Upper lobe of left lung (tissue), 6 donors: Measurements from ENCODE around the gene FAM204A. TPM values are rescaled to one million over a fixed set of nuclear protein-coding genes. Genes with fewer than 3 reads are reported as not detected.

Experiments
- ATAC-seq, 2 donors: fragments of 200-7000 bp; cut with Tn5 transposase; one replicate each; pipeline ENCODE4 v1.9.1; 2022; ENCODE audit warnings: mild to moderate bottlenecking in 2 of 2, moderate library complexity in 2 of 2; ENCODE audit not compliant: low FRiP score in 2 of 2
- DNase-seq, 2 donors: peaks; one replicate each; pipeline ENCODE4 v3.0.0-alpha.2; 2019 to 2020
- H3K27ac ChIP-seq, 4 donors: fragments of 200-600 bp; sonication (generic); one replicate each; pipeline ENCODE4 v1.5.1; 2016 to 2019
- H3K27me3 ChIP-seq, 4 donors: fragments of 200-600 bp; sonication (generic); one replicate each; pipeline ENCODE4 v1.5.1; 2017 to 2019
- H3K36me3 ChIP-seq, 4 donors: fragments of 200-600 bp; sonication (generic); one replicate each; pipeline ENCODE4 v1.5.1; 2016 to 2019
- H3K4me1 ChIP-seq, 4 donors: fragments of 200-600 bp; sonication (generic); one replicate each; pipeline ENCODE4 v1.5.1; 2018 to 2019
- H3K4me3 ChIP-seq, 4 donors: fragments of 200-600 bp; sonication (generic); one replicate each; pipeline ENCODE4 v1.5.1; 2017 to 2019; ENCODE audit warnings: mild to moderate bottlenecking in 2 of 4, moderate library complexity in 1 of 4
- H3K9me3 ChIP-seq, 4 donors: fragments of 200-600 bp; sonication (generic); one replicate each; pipeline ENCODE4 v1.5.1; 2018 to 2019
- CTCF ChIP-seq, 6 experiments: fragments of 450-650 bp in 4 of 6; fragments of 200-600 bp in 2 of 6; sonication (generic) in 2 of 6; IDR thresholded peaks; one replicate each; pipeline ENCODE4 v1.5.1; 2016 to 2019; ENCODE audit warnings: antibody characterized with exemption in 6 of 6
- EP300 ChIP-seq, 4 donors: sonication (generic); formaldehyde crosslinking; IDR thresholded peaks; one replicate each; pipeline ENCODE4 v1.5.1; 2017; ENCODE audit warnings: antibody characterized with exemption in 4 of 4, control low read depth in 2 of 4
- POLR2A ChIP-seq, 4 donors: fragments of 450-650 bp; IDR thresholded peaks; one replicate each; pipeline ENCODE4 v1.5.1; 2016 to 2017; ENCODE audit warnings: antibody characterized with exemption in 4 of 4, mild to moderate bottlenecking in 2 of 4
- POLR2AphosphoS5 ChIP-seq, 2 donors: sonication (generic); formaldehyde crosslinking; IDR thresholded peaks; one replicate each; pipeline ENCODE4 v1.5.1; 2017; ENCODE audit warnings: antibody characterized with exemption in 2 of 2
- WGBS, 2 donors: methylation state at CpG; one replicate each; pipeline ENCODE4 v1.1.5; 2017 to 2018; 5-methylcytosine and 5-hydroxymethylcytosine counted together
- total RNA-seq, 6 donors: library from RNA; depleted of rRNA in 4 of 6; stranded (reverse); fragments of >200 nt in 4 of 6; gene quantifications; one replicate each; pipeline versions ENCODE4 v1.1.0 to v1.2.1, GENCODE V29; 2016 to 2021
- donor health status: DM: no; HTN: no; CAD: no; lungs with moderate emphysema.
- donor health status: DM: no; HTN: yes; CAD: no; lungs with severe emphysema.

The FAM204A gene
- total RNA-seq, 6 donors from 2014 or later: 22.0 to 63.6 (median 44.0) TPM

GRCh38 chr10:118300320-118300719 lies 41.8 kb downstream of the FAM204A start:
- no peaks in the 10 kb centered on the region for H3K4me1 ChIP-seq
- no peak for ATAC-seq
- 94 to 96% methylated on average over 1 of the region's 1 CpG for WGBS, 2 donors
- H3K27me3 ChIP-seq: no peaks in the 10 kb centered on the region
- no peak for TF ChIP-seq CTCF (IDR thresholded peaks at IDR 0.05)
- TF ChIP-seq POLR2AphosphoS5 (IDR thresholded peaks at IDR 0.05): no peak
- no peak for TF ChIP-seq POLR2A (IDR thresholded peaks at IDR 0.05)
- no peak overlapping the region for H3K4me3 ChIP-seq
- H3K27ac ChIP-seq: no peak overlapping the region
- H3K36me3 ChIP-seq: peaks cover 0 to 7% (median under 1%) of the 10 kb centered on the region in 4 donors
- no peaks in the 10 kb centered on the region for H3K9me3 ChIP-seq
- DNase-seq: no peak

DNA sequence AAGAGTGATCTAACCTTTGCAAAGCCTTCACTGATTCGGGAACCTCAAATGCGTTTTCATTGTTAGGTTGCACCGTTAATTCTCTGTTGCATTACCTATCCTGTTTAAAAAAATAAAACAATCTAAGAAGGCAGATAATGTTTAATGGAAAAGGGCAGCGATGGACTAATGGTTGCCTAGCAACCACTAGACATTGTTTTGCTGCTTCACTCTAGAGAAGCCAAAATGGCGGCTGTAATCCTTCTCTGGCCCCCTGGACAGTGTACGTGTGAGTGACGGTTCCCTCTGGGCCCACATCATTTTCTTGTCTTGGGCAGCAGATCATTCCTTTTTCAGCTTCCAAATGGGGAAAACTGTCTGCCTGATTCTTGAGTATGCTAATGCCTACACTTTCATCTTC lies 43.3 kb downstream of the FAM204A start:
- Histone ChIP-seq H3K36me3 (no peaks in the 10 kb centered on the region), H3K4me3 (no peak overlapping the region), H3K27me3 (no peaks in the 10 kb centered on the region), H3K9me3 (no peaks in the 10 kb centered on the region), H3K4me1 (no peaks in the 10 kb centered on the region), H3K27ac (no peak overlapping the region)
- ATAC-seq: no peak
- TF ChIP-seq POLR2AphosphoS5 (IDR thresholded peaks at IDR 0.05) (no peak), EP300 (IDR thresholded peaks at IDR 0.05) (no peak)
- WGBS, 2 donors: 90 to 96% methylated on average over 7 of the region's 7 CpGs
- no peak for DNase-seq

DNA sequence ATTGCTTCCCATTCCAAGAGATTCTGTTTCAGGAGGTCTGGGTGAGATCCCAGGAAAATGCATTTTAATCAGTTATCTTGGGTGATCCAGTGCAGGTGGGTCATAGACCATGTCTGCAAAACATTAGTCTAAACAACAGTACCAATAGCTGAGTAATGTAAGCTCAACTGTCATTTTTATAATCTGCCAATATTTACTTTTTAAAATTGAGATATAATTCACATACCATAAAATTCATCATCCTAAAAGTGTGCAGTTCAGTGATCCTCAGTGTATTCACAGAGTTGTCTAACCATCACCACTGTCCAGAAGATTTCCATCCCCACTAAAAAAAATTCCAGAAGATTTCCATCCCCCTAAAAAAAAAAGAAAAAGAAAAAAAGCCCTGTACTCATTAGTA lies 51.0 kb downstream of the FAM204A start:
- TF ChIP-seq CTCF (IDR thresholded peaks at IDR 0.05): no peak
- TF ChIP-seq POLR2A (IDR thresholded peaks at IDR 0.05): no peak
- Histone ChIP-seq H3K27me3 (no peaks in the 10 kb centered on the region), H3K9me3 (no peaks in the 10 kb centered on the region), H3K4me3 (no peak overlapping the region), H3K36me3 (no peaks in the 10 kb centered on the region), H3K4me1 (no peaks in the 10 kb centered on the region), H3K27ac (no peak overlapping the region)
- DNase-seq (no peak), ATAC-seq (no peak)

- TF ChIP-seq EP300 (IDR thresholded peaks at IDR 0.05) (no peak), CTCF (IDR thresholded peaks at IDR 0.05) (no peak), POLR2AphosphoS5 (IDR thresholded peaks at IDR 0.05) (no peak), POLR2A (IDR thresholded peaks at IDR 0.05) (no peak)
- ATAC-seq (no peak), DNase-seq (no peak)
- H3K4me1 ChIP-seq: no peaks in the 10 kb centered on the region
- no peak overlapping the region for H3K27ac ChIP-seq
- no peaks in the 10 kb centered on the region for H3K36me3 ChIP-seq
- H3K9me3 ChIP-seq: no peaks in the 10 kb centered on the region
- WGBS, 2 donors: 91 to 92% methylated on average over 3 of the region's 3 CpGs
- H3K4me3 ChIP-seq: no peak overlapping the region
- H3K27me3 ChIP-seq: no peaks in the 10 kb centered on the region
Measured at GRCh38 chr10:118290471-118290995, 51.6 kb downstream of the FAM204A start.

DNA sequence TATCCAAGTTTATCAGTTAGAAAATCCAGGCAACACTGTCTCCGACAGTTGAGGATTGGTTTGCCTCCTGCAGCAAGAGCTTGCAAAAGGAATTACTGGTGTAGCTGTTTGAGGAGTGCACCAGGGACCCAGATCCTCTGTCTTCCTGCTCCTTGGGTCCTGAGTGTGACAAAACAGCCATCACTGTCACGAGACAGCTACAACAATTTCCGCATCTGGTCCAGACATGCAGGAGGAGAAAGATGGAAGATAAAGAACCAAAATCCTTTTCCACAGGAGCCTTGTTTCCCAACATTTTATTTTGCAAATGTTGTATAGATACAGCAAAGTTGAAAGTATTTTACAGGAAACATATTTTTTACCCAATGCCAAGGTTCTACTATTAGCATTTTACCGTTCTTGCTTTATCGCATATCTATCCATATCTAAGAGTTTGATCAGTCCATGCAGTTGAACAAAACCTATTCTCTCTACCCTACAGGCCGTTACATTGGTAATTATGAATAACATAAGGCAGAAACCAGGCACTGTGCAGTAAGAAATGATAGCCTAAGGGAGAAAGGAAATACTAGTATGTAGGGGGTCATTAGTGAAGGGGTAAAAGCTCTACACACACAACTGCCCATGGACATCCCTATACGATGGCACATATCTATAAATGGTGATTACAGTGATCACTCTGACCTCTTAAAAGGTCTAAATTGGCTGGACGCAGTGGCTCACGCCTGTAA lies 54.9 kb downstream of the FAM204A start:
- ATAC-seq (no peak), DNase-seq (no peak)
- Histone ChIP-seq H3K27ac (no peak overlapping the region), H3K4me3 (no peak overlapping the region), H3K27me3 (no peaks in the 10 kb centered on the region), H3K4me1 (no peaks in the 10 kb centered on the region), H3K9me3 (no peaks in the 10 kb centered on the region), H3K36me3 (no peaks in the 10 kb centered on the region)
- TF ChIP-seq POLR2AphosphoS5 (IDR thresholded peaks at IDR 0.05) (no peak), CTCF (IDR thresholded peaks at IDR 0.05) (no peak), EP300 (IDR thresholded peaks at IDR 0.05) (no peak), POLR2A (IDR thresholded peaks at IDR 0.05) (no peak)
- WGBS, 2 donors: 85 to 88% methylated on average over 9 of the region's 9 CpGs
